ENCODE results near the gene B9D2. TPM values are rescaled to one million over a fixed set of nuclear protein-coding genes. Genes with fewer than 3 reads are reported as not detected.

B9D2 gene
- polyA plus RNA-seq, 1 donor from 2014 or later: 15.9 TPM

DNA sequence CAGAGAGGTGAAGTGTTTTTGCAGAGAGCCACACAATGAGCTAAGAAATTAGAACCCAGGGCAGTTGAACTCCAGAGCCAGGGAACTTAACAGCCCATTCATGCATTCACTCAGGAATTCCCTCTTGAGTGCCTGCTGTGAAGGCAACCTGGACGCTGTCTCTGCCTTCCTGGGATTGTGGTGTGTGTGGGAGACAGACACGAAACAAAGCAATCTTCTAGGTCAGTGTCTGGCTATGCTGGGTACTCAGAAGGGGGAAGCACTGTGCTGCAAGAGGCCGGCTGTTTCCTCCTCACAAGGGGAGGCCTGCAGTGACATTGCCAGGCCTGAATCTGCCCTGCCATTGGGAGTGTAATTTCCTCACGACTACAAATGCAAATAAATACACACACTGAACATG lies 43.3 kb upstream of the B9D2 start:
- Histone ChIP-seq H3K9me2 (ENCODE audit: insufficient read depth, low read length) (no peaks in the 10 kb centered on the region), H3K9ac (ENCODE audit: low read length) (no peak overlapping the region), H3K9me3 (ENCODE audit: low read length) (no peaks in the 10 kb centered on the region), H2AFZ (ENCODE audit: low read depth, low read length) (no peak overlapping the region), H3K4me3 (ENCODE audit: low read length) (no peak overlapping the region), H3K27ac (ENCODE audit: low read length) (no peak overlapping the region), H3F3A (ENCODE audit: insufficient read depth, low read length, poor library complexity, severe bottlenecking) (no peaks in the 10 kb centered on the region), H3K4me2 (ENCODE audit: low read length) (no peak overlapping the region), H3K27me3 (ENCODE audit: insufficient read depth, low read depth, low read length) (no peaks in the 10 kb centered on the region), H3K79me2 (replicated peaks; ENCODE audit: insufficient read depth, low read length) (no peaks in the 10 kb centered on the region), H4K20me1 (ENCODE audit: insufficient read depth) (no peaks in the 10 kb centered on the region), H3K36me3 (ENCODE audit: insufficient read depth, low read length) (no peaks in the 10 kb centered on the region)
- no peak for TF ChIP-seq EZH2 (IDR thresholded peaks at IDR 0.05; ENCODE audit: borderline replicate concordance, insufficient read depth, low read length, poor library complexity, severe bottlenecking)
- TF ChIP-seq RAD21 (conservative IDR thresholded peaks at IDR 0.05): no peak
- TF ChIP-seq, protein P1, sequence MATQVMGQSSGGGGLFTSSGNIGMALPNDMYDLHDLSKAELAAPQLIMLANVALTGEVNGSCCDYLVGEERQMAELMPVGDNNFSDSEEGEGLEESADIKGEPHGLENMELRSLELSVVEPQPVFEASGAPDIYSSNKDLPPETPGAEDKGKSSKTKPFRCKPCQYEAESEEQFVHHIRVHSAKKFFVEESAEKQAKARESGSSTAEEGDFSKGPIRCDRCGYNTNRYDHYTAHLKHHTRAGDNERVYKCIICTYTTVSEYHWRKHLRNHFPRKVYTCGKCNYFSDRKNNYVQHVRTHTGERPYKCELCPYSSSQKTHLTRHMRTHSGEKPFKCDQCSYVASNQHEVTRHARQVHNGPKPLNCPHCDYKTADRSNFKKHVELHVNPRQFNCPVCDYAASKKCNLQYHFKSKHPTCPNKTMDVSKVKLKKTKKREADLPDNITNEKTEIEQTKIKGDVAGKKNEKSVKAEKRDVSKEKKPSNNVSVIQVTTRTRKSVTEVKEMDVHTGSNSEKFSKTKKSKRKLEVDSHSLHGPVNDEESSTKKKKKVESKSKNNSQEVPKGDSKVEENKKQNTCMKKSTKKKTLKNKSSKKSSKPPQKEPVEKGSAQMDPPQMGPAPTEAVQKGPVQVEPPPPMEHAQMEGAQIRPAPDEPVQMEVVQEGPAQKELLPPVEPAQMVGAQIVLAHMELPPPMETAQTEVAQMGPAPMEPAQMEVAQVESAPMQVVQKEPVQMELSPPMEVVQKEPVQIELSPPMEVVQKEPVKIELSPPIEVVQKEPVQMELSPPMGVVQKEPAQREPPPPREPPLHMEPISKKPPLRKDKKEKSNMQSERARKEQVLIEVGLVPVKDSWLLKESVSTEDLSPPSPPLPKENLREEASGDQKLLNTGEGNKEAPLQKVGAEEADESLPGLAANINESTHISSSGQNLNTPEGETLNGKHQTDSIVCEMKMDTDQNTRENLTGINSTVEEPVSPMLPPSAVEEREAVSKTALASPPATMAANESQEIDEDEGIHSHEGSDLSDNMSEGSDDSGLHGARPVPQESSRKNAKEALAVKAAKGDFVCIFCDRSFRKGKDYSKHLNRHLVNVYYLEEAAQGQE (IDR thresholded peaks at IDR 0.05; ENCODE audit: borderline replicate concordance): no peak
- no peak for TF ChIP-seq POLR2AphosphoS5 (IDR thresholded peaks at IDR 0.05)
- TF ChIP-seq MXI1 (conservative IDR thresholded peaks at IDR 0.05; ENCODE audit: poor library complexity, severe bottlenecking): no peak
- TF ChIP-seq TAF1 (IDR thresholded peaks at IDR 0.05; ENCODE audit: low read depth): no peak
- TF ChIP-seq, protein P2, sequence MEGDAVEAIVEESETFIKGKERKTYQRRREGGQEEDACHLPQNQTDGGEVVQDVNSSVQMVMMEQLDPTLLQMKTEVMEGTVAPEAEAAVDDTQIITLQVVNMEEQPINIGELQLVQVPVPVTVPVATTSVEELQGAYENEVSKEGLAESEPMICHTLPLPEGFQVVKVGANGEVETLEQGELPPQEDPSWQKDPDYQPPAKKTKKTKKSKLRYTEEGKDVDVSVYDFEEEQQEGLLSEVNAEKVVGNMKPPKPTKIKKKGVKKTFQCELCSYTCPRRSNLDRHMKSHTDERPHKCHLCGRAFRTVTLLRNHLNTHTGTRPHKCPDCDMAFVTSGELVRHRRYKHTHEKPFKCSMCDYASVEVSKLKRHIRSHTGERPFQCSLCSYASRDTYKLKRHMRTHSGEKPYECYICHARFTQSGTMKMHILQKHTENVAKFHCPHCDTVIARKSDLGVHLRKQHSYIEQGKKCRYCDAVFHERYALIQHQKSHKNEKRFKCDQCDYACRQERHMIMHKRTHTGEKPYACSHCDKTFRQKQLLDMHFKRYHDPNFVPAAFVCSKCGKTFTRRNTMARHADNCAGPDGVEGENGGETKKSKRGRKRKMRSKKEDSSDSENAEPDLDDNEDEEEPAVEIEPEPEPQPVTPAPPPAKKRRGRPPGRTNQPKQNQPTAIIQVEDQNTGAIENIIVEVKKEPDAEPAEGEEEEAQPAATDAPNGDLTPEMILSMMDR (IDR thresholded peaks at IDR 0.05; ENCODE audit: poor library complexity, severe bottlenecking): no peak
- TF ChIP-seq SMC3 (conservative IDR thresholded peaks at IDR 0.05; ENCODE audit: poor library complexity): no peak
- TF ChIP-seq EP300 (conservative IDR thresholded peaks at IDR 0.05; ENCODE audit: poor library complexity, severe bottlenecking): no peak

DNA sequence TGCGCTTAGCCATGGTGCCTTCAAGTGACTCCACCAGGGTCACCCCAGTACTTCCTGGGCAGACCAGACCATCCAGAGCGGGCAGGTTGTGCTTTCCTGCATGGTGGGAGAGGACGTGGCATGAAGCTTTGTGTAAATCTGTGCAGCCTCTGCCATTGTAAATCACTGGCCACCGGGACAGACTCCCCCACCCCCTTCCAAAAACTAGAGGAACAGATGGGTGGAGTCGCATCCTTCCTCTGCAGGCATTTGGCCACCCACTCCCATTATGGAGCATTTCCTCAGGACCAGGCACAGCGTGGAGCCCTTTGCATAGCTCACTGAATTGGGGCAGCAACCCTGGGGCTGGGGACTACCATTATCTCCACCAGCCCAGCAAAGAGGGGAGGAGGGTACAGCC lies 41.8 kb upstream of the B9D2 start:
- Histone ChIP-seq H3K9me3 (ENCODE audit: low read length) (no peaks in the 10 kb centered on the region), H3F3A (ENCODE audit: insufficient read depth, low read length, poor library complexity, severe bottlenecking) (no peaks in the 10 kb centered on the region)
- TF ChIP-seq RAD21 (conservative IDR thresholded peaks at IDR 0.05) (no peak), MXI1 (conservative IDR thresholded peaks at IDR 0.05; ENCODE audit: poor library complexity, severe bottlenecking) (no peak), EZH2 (IDR thresholded peaks at IDR 0.05; ENCODE audit: borderline replicate concordance, insufficient read depth, low read length, poor library complexity, severe bottlenecking) (no peak), EP300 (conservative IDR thresholded peaks at IDR 0.05; ENCODE audit: poor library complexity, severe bottlenecking) (no peak), TAF1 (IDR thresholded peaks at IDR 0.05; ENCODE audit: low read depth) (no peak), POLR2AphosphoS5 (IDR thresholded peaks at IDR 0.05) (no peak), SMC3 (conservative IDR thresholded peaks at IDR 0.05; ENCODE audit: poor library complexity) (no peak)
- TF ChIP-seq, protein P1 (IDR thresholded peaks at IDR 0.05; ENCODE audit: borderline replicate concordance): no peak
- TF ChIP-seq, protein P2 (IDR thresholded peaks at IDR 0.05; ENCODE audit: poor library complexity, severe bottlenecking): no peak

More for the DNA sequence above, 41.8 kb upstream of the B9D2 start:
- Histone ChIP-seq H2AFZ (ENCODE audit: low read depth, low read length) (no peak overlapping the region), H3K4me3 (ENCODE audit: low read length) (no peak overlapping the region), H3K4me2 (ENCODE audit: low read length) (no peak overlapping the region), H4K20me1 (ENCODE audit: insufficient read depth) (no peaks in the 10 kb centered on the region), H3K36me3 (ENCODE audit: insufficient read depth, low read length) (no peaks in the 10 kb centered on the region), H3K9me2 (ENCODE audit: insufficient read depth, low read length) (no peaks in the 10 kb centered on the region), H3K9ac (ENCODE audit: low read length) (no peak overlapping the region), H3K27ac (ENCODE audit: low read length) (no peak overlapping the region), H3K27me3 (ENCODE audit: insufficient read depth, low read depth, low read length) (no peaks in the 10 kb centered on the region), H3K79me2 (replicated peaks; ENCODE audit: insufficient read depth, low read length) (no peaks in the 10 kb centered on the region)
